Common myeloid progenitor, CD34-positive (primary cell): Measurements from ENCODE around the gene CDIPT.

Experiments used
- CTCF ChIA-PET: fragments of 350-600 bp; sonication (Branson Sonifier 250); formaldehyde crosslinking; loops from one replicate; lab custom pipeline; 2021; ENCODE audit warnings: antibody characterized with exemption; lab: Charles Lee
- POLR2A ChIA-PET: fragments of 350-600 bp; sonication (Branson Sonifier 250); formaldehyde crosslinking; loops from one replicate; lab custom pipeline; 2021; ENCODE audit warnings: antibody characterized with exemption; lab: Charles Lee
- DNase-seq, 3 donors: peaks; one replicate each; pipeline versions ENCODE4 v3.0.0 to v3.0.0-alpha.2; 2013
- H3K27ac ChIP-seq, 2 experiments: 1 replicate in 1 of 2; 2 replicates in 1 of 2; pipeline ENCODE4 v1.7.0; 2013; ENCODE audit warnings: inconsistent platforms in 2 of 2, low read length in 2 of 2, mild to moderate bottlenecking in 2 of 2, low read depth in 1 of 2, moderate library complexity in 1 of 2; ENCODE audit not compliant: severe bottlenecking in 2 of 2, insufficient read depth in 1 of 2, poor library complexity in 1 of 2
- H3K27me3 ChIP-seq, 5 experiments: replicated peaks in 2 of 5; 1 replicate in 3 of 5; 2 replicates in 2 of 5; pipeline versions ENCODE4 v1.6.1 to v1.7.0; 2013; ENCODE audit warnings: low read length in 4 of 5, mild to moderate bottlenecking in 2 of 5, moderate library complexity in 2 of 5, inconsistent platforms in 1 of 5; ENCODE audit not compliant: insufficient read depth in 5 of 5, control insufficient read depth in 4 of 5
- H3K36me3 ChIP-seq, 4 experiments: 1 replicate in 2 of 4; 2 replicates in 2 of 4; pipeline versions ENCODE4 v1.6.1 to v1.7.0; 2013; ENCODE audit warnings: low read length in 3 of 4, control low read depth in 1 of 4, mild to moderate bottlenecking in 1 of 4; ENCODE audit not compliant: control insufficient read depth in 4 of 4, insufficient read depth in 4 of 4
- H3K4me1 ChIP-seq, 4 experiments: 1 replicate in 3 of 4; 2 replicates in 1 of 4; pipeline versions ENCODE4 v1.6.1 to v1.7.1; 2013; ENCODE audit warnings: low read length in 3 of 4, mild to moderate bottlenecking in 3 of 4, control low read depth in 1 of 4, inconsistent platforms in 1 of 4, moderate library complexity in 1 of 4; ENCODE audit not compliant: control insufficient read depth in 4 of 4, insufficient read depth in 4 of 4; ENCODE audit errors: control extremely low read depth in 1 of 4
- H3K4me3 ChIP-seq, 7 experiments: 1 replicate in 4 of 7; 2 replicates in 3 of 7; pipeline versions ENCODE4 v1.5.1 to v1.7.0; 2013; ENCODE audit warnings: mild to moderate bottlenecking in 7 of 7, low read length in 6 of 7, moderate library complexity in 6 of 7, inconsistent platforms in 2 of 7, low read depth in 2 of 7, control low read depth in 1 of 7; ENCODE audit not compliant: insufficient read depth in 4 of 7, control insufficient read depth in 1 of 7; ENCODE audit errors: extremely low read depth in 1 of 7
- H3K9me3 ChIP-seq, 5 experiments: 1 replicate in 4 of 5; 2 replicates in 1 of 5; pipeline versions ENCODE4 v1.6.1 to v1.7.1; 2013; ENCODE audit warnings: low read length in 4 of 5, mild to moderate bottlenecking in 2 of 5, inconsistent platforms in 1 of 5, low read depth in 1 of 5, moderate library complexity in 1 of 5; ENCODE audit not compliant: control insufficient read depth in 4 of 5, insufficient read depth in 2 of 5; ENCODE audit errors: control extremely low read depth in 1 of 5
- WGBS: methylation state at CpG from one replicate; pipeline ENCODE4 v1.1.5; 2013; ENCODE audit not compliant: insufficient coverage; 5-methylcytosine and 5-hydroxymethylcytosine counted together

The CDIPT gene

GRCh38 chr16:29854520-29855100 is 8.4 kb downstream of the CDIPT start:
- no peak for DNase-seq

DNA sequence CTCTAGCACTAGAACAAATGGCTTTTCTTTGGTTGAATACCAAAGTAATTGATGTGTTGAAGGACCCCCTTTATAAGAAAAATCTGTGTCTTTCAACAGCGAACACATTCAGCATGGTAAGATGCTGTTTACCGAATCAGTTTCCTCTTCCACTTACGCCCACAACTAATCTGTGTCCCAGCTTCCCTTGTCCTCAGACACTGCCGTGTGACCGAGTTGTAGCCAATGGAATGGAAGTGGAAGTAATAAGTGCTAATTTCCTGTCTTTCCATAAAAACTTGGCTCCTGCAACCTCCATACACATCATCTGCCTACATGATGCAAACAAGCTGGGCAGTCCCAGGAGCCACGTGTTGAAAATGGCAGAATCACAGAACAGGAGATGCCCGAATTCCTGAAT is 10.4 kb downstream of the CDIPT start:
- no peak for DNase-seq
- no peak overlapping the region for H3K4me3 ChIP-seq
- no peaks in the 10 kb centered on the region for H3K27me3 ChIP-seq
- H3K36me3 ChIP-seq = peaks cover 0 to 1% (median under 1%) of the 10 kb centered on the region in 4 experiments
- CTCF ChIA-PET = interaction anchor here (0.6 kb wide), 1 partner anchor 23 kb away, joined by 6 read pairs; no protein-coding TSS in a partner anchor
- no peaks in the 10 kb centered on the region for H3K9me3 ChIP-seq
- no peak overlapping the region for H3K27ac ChIP-seq
- WGBS = 100% methylated on average over 2 of the region's 7 CpGs
- POLR2A ChIA-PET = no interaction called here
- H3K4me1 ChIP-seq = no peaks in the 10 kb centered on the region

More at GRCh38 chr16:29854520-29855100, 8.4 kb downstream of the CDIPT start:
- POLR2A ChIA-PET = no interaction called here
- Histone ChIP-seq H3K4me3 (no peak overlapping the region), H3K27me3 (no peaks in the 10 kb centered on the region), H3K9me3 (no peaks in the 10 kb centered on the region), H3K27ac (no peak overlapping the region), H3K36me3 (peaks cover 3 to 15% (median 9%) of the 10 kb centered on the region in 4 experiments), H3K4me1 (no peaks in the 10 kb centered on the region)
- 100% methylated on average over 4 of the region's 5 CpGs for WGBS
- CTCF ChIA-PET = interaction anchor here (1.2 kb wide), 1 partner anchor 35 kb away, joined by 3 read pairs; the partner anchor contains the start of gene MVP

- H3K27ac ChIP-seq = no peak overlapping the region
- H3K9me3 ChIP-seq = no peaks in the 10 kb centered on the region
- no CpG with 5 or more reads among the region's 3 CpGs for WGBS
- H3K4me3 ChIP-seq = no peak overlapping the region
- H3K4me1 ChIP-seq = no peaks in the 10 kb centered on the region
- peaks cover 0 to 15% (median 6%) of the 10 kb centered on the region in 4 experiments for H3K36me3 ChIP-seq
- H3K27me3 ChIP-seq = no peaks in the 10 kb centered on the region
- POLR2A ChIA-PET = interaction anchor here (0.6 kb wide), 1 partner anchor 11 kb away, joined by 5 read pairs; no protein-coding TSS in a partner anchor
- CTCF ChIA-PET = no interaction called here
- no peak for DNase-seq
Measured at GRCh38 chr16:29850998-29851397, 12.0 kb downstream of the CDIPT start.

GRCh38 chr16:29849505-29849904 is 13.5 kb downstream of the CDIPT start:
- CTCF ChIA-PET = interaction anchor here (0.6 to 2.3 kb wide), 17 partner anchors 9 to 169 kb away, joined by 3 to 24 read pairs (median 6); partner anchors contain the start of genes ASPHD1, KIF22 and MVP
- Histone ChIP-seq H3K9me3 (no peaks in the 10 kb centered on the region), H3K27ac (no peak overlapping the region), H3K36me3 (peaks cover 0 to 29% (median 10%) of the 10 kb centered on the region in 4 experiments), H3K27me3 (no peaks in the 10 kb centered on the region), H3K4me3 (no peak overlapping the region), H3K4me1 (no peaks in the 10 kb centered on the region)
- POLR2A ChIA-PET = no interaction called here
- WGBS = 97% methylated on average over 4 of the region's 5 CpGs
- DNase-seq = no peak

DNA sequence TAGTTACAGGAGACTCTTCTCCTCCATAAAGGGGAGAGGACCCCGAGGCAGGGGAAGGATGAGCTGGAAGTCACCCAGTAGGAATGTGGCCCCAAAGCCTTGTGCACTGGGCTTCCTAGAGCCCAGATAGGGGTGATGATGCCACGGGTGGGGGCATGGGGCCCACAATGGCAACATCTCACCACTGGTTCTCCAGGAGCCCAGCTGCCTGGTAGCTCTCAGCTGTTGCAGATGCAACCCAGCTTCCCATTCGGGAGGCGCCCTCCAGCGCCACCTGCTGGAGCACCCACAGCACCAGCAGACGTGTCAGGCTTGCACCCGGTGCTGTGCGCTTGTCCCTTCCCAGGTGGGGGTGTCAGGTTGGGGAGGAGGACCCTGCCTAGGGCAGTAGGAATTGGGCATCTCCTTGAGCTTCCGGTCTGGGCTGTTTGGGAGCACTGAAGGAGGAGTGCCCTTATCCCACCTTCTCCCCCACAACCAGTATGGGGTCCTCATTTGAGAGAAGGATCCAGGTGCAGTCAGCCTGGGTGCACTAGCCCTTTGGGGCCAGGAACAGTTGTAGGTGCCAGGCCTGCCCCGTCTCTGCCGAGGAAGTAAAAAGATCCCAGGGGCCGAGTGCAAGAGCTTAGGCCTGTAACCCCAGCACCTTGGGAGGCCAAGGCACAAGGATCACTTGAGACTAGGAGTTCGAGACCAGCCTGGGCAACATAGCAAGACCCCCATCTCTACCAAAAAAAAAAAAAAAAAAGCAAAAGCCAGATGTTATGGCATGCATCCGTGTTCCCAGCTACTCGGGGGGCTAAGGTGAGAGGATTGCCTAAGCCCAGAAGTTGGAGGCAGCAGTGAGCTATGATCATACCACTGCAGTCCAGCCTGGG is 14.4 kb downstream of the CDIPT start:
- 75% methylated on average over 5 of the region's 15 CpGs for whole genome bisulfite sequencing
- no peaks in the 10 kb centered on the region for H3K27me3 ChIP-seq
- H3K4me3 ChIP-seq = no peak overlapping the region
- DNase-seq = peak; percentile 61 to 78 (median 75)
- CTCF ChIA-PET = interaction anchor here (0.5 to 2.3 kb wide), 38 partner anchors 8 to 255 kb away, joined by 3 to 24 read pairs (median 4); partner anchors contain the start of genes ASPHD1, CDIPT, KIF22 and MVP
- peaks cover 0 to 37% (median 13%) of the 10 kb centered on the region in 4 experiments for H3K36me3 ChIP-seq
- H3K4me1 ChIP-seq = no peaks in the 10 kb centered on the region
- POLR2A ChIA-PET = no interaction called here
- H3K9me3 ChIP-seq = no peaks in the 10 kb centered on the region
- no peak overlapping the region for H3K27ac ChIP-seq

GRCh38 chr16:29845656-29846055 is 17.4 kb downstream of the CDIPT start:
- CTCF ChIA-PET = interaction anchor here (0.6 to 1.9 kb wide), 4 partner anchors 16 to 146 kb away, joined by 3 to 5 read pairs (median 4); no protein-coding TSS in a partner anchor
- DNase-seq = no peak
- WGBS = 97% methylated on average over 16 of the region's 18 CpGs
- no peaks in the 10 kb centered on the region for H3K4me1 ChIP-seq
- POLR2A ChIA-PET = interaction anchor here (0.6 kb wide), 1 partner anchor 1429 kb away, joined by 3 read pairs; no protein-coding TSS in a partner anchor
- H3K36me3 ChIP-seq = peaks cover 0 to 57% (median 17%) of the 10 kb centered on the region in 4 experiments
- H3K9me3 ChIP-seq = no peaks in the 10 kb centered on the region
- H3K4me3 ChIP-seq = no peak overlapping the region
- no peak overlapping the region for H3K27ac ChIP-seq
- H3K27me3 ChIP-seq = no peaks in the 10 kb centered on the region
